HG03521 (cell line): Measurements from ENCODE around the gene SYNDIG1.

ENCODE experiments used
- ATAC-seq: cut with Tn5 transposase; IDR thresholded peaks from one replicate; pipeline ENCODE4 v1.9.1; 2021; ENCODE audit warnings: mild to moderate bottlenecking, moderate library complexity; ENCODE audit not compliant: unreplicated experiment

The SYNDIG1 gene

DNA sequence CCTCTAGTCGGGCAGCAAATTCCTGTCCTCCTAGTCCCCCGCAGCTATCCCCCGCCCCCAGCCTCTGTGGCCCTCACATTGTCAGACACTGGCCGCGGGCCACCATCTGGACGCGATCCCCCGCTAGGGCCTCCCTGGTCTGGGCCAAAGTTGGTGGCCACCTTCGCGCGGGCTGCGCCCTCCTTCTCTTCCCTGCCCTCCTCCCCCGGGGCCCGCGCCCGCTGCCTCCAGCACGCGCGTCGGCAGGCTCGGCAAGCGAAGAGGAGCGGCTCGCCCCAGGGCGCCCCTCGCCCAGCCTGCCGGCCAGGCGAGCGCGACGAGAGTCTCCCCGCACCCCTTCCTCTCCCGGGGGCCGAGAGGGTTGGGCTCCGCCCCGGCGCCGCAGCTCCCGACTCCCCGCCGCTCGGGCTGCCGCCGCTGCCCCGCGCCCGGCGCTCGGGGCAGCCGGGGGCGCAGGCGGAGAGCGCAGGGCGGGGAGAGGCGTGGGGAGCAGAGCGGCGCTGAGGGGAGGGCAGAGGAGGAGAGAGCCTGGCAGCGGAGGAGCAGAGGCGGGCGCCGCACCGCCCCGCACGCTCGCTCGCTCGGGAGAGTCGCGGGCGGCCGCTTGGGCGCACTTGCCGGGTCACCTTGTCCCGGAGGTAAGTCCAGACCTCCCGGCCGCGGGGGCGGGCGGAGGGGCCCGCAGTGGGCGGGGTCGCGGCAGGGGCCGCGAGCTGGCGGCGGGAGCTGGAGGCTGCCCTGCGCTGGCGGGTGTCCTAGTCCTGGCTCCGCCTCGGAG, at the start of gene SYNDIG1:
SYNDIG1 (plus strand) TSS at position 514 of the 778 bp plus-strand sequence. CDS start 73,469 bp downstream, outside the sequence.
- no peak for ATAC-seq

DNA sequence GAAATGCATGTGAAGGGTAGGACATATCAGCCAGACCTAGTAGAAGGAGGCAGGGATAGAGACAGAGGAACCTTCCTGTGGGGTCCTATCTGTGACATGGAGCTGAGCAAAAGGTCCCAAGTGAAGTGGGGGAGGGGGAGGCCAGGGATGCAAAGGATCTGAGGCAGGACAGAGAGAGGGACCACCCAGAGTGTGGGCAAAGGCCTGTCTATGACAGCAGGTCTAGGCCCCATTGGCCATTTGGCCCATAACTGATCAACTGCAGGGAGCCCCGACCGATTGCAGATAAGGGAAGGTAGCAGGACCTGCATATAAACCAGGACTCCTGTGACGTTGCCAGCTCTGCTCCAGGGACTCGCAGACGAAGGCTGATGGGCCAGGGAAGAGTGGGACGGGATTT, 49.6 kb upstream of the SYNDIG1 start:
- ATAC-seq, result no peak

DNA sequence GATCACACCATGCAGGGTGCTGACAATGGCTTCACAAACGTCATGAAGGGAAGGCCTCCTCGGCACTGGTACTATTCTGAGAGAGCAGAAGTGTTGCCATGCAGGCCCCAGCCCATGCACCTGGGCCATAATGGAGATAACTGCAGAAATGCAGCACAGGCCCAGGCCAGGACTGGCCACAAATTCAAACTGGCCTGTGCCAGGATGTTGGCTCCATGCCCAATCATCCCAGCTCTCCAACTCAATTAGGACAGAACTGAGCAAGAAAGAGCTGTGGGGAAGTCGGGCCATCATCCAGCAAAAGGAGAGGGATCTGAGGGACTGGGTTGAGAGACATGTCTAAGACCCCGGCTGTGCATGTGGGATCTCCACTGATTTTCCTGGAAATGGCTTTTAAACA, 48.9 kb upstream of the SYNDIG1 start:
- ATAC-seq, result no peak

DNA sequence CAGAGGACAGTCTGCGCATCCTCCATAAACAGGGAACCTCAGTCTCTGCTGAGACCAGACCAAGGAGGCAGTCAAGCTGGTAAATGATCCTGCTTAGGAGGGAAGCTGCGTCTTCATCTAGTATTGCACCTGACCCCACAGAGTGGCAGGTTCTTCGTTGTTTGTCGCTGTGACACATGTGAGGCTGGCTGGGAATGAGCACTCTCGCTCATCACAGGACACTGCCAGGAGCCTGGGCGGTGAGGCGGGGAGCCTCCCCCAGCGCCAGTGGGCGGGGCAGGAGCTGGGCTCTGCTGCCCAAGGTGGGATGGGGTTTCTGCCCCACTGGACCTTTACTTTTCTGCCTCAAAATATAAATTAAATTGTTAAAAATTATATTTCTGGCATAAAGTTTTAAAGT, 48.4 kb upstream of the SYNDIG1 start:
- ATAC-seq, result no peak

DNA sequence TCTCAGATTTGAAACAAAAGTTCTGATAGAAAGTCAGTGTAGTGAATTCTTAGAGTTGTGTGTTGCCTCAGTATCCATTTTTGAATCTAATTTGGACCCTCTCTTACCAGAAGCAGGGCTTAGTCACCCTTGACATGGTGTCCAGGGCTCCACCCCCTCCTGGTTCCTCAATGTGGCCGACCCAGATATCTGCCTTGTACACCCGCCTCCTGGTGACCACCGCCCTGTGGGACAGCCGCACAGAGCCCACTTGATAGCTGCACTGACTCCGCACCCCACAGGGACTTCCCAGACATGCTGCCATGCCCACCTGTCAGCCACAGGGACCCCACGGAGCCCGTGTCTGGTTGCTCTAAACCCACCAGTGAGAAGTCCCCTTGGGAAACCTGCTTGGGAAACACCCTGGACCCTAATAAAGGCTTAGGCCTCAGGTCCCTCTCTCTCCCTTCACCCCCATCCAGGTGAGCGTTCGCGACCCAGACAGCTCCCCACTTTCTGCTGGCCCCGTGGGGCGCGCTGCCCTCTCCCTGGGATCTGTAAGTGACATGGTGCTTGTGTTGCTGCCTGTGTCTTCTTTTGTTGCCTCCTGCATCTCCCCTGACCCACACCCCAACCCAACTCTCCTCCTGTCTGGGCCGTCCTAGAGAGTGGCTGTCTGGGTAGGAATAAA, 47.2 kb upstream of the SYNDIG1 start:
- ATAC-seq, result no peak

DNA sequence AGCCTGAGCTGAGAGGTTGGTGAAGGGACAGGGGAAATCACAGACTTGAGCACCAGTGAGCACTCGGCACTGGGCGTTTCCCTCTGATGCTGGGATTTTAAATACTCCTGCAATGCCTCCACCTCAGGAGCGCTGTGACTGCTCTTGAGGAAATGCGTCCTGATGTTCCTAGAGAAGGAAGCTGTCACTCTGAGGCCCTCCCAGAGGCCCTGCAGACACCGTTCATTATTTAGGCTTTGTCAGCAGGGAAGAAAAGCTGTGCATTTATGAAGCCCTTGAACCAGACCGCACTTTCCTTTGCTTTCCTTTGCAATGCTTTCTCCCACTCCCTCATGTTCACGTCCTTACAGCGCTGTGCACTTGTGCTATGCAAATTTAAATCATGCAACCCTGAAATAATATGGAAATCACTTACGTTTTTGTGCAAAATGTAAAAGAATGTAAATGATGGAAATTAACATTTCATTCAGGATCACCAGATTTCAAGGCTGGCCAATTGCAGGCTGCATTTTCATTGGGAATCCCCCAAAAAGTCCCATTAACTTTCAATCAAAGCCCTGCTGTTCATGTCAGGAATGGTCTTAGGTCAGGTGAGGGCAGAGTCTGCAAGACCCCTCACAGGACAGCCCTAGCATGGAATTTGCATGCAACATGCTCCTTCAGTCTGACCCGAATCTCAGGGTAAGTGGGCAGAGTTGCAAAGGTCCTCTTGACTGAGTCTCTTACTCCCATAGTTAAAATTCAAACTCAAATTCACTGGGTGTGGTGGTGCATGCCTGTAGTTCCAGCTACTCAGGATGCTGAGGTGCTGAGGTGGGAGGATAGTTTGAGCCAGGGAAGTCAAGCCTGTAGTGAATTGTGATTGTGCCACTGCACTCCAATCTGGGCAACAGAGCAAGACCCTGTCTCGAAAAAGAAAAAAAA, 45.8 kb upstream of the SYNDIG1 start:
- ATAC-seq, result no peak

DNA sequence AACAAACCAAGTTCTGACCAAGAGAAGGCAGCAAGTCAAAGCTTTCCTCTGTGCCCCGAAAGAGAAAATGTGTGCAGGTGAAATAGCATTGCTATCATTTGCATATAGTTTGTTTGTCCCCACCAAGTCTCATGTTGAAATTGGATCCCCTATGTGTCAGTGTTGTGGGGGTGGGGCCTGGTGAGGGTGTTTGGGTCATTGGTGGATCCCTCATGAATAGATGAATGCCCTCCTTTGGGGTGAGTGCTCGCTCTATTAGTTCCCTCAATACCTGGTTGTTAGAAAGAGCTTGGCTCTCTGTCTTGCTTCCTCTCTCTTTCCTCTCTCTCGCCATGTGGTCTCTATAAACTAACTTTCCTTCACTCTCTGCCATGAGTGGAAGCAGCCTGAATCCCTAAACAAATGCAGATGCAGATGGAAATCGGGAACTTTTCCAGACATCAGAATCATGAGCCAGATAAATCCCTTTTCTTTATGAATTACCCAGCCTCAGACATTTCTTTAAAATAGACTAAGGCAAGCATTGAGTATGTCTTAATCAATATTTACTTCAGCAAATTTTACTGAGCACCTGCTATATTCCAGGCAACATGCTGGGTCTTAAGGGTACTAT, 43.8 kb upstream of the SYNDIG1 start:
- ATAC-seq, result no peak

DNA sequence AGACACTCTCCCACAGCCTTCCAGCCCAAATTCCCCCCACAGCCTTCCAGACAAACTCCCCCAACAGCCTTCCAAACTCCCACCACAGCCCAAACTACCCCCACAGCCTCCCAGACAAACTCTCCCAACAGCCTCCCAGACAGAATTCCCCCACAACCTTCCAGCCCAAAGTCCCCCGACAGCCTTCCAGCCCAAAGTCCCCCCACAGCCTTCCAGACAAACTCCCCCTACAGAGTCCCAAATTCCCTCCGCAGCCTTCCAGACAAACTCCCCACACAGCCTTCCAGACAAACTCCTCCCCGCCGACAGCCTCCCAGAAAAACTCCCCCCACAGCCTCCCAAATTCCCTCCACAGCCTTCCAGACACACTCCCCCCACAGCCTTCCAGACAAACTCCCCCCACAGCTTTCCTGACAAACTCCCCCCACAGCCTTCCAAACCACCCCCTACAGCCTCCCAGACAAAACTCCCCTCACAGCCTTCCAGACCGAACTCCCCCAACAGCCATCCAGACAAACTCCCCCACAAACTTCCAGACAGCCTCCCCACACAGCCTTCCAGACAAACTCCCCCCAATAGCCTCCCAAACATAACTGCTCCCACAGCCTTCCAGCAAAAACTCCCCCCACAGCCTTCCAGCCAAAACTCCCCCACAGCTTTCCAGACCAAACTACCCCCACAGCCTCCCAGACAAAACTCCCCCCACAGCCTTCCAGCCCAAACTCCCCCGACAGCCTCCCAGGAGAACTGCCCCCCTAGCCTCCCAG, 38.0 kb upstream of the SYNDIG1 start:
- ATAC-seq, result no peak

DNA sequence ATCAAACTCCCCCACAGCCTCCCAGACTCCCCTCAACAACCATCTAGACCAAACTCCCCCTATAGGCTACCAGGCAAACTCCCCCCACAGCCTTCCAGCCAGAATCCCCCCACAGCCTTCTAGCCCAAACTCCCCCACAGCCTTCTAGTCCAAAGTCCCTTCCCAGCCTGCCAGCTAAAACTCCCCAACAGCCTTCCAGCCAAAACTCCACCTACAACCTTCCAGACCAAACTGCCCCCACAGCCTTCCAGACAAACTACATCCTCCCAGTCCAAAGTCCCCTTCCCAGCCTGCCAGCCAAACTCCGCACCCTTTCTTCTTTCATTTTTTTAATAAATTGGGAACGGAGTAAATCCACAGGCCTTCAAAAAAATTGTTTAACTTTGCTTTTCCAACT, 37.4 kb upstream of the SYNDIG1 start:
- ATAC-seq, result no peak

DNA sequence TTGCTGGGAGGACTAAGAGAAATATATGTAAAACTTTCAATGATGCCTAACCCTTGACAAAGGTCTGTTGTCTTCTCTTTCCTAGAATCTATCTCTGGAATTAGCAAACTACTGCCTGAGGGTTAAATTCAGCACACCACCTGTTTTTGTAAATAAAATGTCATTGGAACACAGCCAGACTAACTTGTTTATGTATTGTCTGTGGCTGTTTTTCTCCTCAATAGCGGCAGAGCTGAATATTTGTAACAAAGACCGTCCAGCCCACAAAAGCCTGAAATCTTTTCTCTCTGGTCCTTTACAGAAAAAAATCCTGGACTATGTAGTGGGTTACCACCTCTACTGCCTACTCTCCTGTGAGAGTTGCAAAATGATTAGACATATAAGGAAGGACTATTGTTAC, 33.3 kb upstream of the SYNDIG1 start:
- no peak for ATAC-seq

DNA sequence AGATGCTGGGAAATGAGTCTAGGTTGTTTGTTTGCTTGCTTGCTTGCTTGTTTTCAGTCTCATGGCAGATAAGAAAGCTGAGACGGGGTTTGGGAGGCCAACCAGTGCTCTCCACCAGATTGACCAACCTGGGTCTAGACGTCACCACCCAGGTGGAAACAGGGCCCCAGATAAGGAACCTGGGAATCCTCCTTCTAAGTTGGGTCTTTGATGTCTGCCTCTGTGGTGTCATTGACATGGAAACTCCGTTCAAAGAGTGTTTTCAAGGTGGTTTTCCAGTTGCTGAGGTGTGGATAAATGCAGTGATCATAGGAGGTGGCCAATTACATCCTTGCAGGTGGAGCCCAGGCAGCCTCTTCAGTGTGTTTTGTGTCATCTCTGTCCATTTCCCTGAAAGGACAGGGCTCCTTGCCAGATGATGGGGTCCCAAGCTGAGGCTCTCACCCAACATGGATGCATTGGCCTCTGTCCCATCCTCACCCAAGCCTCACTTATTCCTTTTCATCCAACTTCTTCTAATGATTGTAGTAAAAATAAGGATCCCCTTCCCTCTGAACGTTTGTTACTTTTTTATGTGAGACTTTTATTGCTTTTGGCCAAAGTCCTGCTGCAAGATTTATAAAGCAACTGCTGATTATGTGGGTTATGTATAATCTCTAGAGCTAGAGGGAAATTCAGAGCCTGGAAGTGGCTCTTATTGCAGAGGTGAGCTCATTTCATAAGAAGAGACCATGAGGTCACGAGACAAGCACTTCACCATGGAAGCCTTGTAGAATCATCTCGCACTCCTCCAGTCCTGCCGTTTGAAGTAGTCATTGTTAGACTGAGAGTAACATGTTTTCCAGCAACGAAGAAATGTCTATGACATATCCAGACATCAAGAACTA, 32.0 kb upstream of the SYNDIG1 start:
- no peak for ATAC-seq

DNA sequence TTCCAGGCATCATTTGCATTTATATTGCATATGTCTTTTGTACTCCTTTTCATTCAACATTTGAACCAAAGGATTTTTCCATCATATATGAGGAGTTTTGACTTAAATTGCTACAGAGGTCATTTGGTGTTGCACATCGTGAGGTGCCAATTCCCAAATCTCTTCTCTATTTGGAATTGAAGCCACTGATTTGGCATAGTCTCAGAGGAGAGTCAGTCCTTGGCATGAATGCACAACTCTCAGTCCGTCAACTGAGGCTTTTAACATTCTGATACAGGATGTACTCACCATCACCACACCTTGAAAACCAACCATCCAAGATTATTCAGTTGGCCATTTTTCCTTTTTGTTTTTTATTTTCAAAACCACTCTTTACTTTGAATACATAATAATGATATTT, 31.1 kb upstream of the SYNDIG1 start:
- no peak for ATAC-seq

DNA sequence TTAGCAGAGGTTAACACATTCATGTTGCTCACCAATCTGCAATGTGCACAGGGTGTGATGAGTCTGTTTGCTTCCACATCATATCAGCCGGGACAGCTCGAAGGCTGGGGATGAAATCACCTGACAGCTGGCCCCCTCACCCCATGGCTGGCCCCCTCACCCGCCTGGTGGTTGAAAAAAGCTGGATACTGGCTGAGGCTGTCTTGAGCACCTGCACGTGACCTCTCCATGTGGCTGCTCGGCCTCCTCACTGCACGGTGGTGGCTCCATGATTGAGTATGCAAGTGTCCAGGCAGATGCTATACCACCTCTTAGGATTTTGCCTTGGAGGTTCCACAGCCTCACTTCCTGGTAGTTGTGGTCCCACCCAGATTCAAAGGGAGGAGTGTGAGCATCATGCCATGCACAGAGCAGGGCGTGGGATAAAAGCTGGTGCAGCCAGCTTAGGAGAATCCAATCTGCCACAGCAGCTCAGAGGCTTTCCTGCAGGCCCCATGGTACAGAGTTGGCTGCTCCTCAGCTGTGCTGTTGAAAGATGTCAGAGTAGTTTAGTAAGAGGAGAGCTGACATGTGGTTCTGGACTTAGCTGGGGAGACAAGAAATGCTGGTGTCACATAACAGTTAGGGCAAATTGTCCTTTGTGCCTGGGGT, 29.6 kb upstream of the SYNDIG1 start:
- no peak for ATAC-seq

DNA sequence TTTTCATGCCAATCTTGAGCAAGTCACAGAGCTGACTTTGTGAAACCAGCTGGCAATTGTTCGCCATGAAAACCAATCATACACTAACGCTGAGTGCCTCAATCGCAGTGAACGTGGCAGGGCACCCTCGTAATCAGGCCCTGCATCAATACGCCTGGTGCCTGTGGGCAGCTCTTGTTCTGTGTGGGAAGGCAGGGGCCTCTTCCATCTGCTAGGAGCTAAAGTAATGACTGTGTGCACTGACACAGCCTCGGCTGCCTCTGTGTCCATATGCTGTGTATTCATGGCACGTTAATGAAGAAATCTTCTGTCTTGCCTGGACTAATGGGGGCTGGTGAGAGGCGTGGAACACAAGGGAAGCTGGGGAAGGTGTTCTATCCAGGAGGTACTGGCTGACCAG, 27.8 kb upstream of the SYNDIG1 start:
- ATAC-seq, result no peak

DNA sequence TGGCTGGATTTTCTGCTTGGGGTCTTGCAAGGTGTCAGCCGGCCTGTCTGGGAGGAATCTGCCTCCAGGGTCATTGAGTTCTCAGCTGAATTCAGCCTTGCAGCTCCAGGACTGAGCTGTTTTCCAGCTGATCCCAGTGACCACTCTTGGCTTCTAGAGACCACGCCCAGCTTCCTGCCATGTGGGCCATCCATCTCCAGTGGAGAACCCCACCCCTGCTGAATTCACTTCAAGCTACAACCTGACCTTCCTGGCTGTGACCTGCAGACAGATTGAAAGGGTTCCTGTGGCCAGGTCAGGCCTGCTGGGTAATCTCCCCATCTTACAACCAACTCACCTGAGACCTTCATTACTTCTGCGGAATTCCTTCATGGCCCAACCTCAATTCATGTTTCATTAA, 26.5 kb upstream of the SYNDIG1 start:
- ATAC-seq, result no peak

DNA sequence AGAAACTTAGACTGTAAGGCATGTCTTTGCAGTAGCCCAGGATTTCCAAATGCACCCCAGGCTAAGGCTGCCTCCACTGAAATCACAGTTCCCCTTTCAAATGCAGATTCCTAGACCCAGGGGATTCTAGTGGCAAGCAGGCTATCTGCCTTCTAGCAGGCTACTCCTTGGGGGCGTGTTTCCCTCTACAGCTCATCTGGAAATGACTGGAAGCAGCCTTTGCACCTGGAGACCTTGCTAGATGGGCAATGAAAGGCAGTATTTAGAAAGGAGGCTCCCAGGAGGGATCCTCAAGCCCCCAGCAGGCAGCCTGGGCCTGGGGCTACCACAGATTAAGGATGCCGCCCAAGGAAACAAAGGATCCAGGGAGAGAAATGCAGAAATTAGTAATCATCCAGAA, 26.0 kb upstream of the SYNDIG1 start:
- no peak for ATAC-seq

DNA sequence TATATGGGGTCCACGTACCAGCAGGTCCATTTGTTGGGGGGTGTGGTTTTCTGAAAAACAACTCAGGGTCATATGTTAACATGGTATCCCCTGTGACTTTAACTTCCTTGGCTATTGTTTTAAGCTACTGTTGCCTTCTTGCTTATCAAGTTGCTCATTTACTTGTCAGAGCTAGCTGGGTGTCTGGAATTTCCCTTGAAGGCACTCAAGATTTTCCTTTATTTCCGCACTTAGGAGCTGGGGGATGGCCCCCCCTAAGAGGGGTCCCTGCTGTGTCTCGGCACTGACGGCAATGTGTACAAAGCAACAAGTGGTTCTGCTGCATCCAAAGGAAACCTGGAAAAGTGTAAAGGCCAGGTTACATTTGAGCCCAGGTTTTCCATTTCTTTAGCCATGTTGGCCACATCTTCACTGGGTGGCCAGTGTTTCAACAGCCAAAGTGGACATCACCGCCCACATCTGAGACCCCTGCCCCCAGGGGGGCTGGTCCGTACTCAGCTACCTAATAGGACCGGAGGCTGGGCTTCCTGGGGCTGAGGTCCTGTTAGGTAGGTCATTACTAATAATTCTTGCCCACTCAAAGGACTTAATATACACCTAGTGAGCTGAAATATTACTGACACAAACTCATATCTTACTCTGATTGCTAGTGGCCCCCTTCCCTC, 24.8 kb upstream of the SYNDIG1 start:
- no peak for ATAC-seq

DNA sequence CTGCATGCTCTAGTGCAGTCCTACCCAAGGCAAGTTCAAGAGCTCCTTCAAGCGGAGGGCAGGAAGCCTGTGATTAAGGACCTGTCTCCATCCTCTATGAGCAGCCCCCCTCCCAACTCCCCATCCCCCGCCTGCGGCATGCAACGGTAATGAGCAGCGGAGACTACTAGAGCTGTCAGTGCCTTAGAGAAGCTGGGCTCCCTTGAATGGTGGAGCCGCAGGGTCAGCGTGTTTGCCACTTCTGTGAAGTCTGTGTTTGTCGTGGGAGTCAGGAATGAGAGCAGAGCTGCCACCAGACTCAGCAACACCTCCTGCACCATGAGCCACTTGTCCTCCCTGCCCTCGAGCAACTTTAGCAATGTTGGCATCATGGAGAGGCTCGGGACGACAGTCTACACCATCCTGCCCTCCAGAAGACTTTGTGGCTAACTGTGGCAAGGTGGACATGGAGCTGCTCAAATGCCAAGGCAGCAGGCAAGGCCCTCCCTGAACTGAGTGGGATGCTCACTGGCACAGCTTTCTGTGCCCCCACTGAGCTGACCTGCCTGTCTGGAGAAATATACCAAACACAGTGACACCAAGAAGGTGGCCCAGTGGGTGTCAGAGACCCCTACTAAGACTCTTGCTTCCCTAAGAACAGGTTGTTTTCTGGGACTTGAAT, 23.8 kb upstream of the SYNDIG1 start:
- ATAC-seq, result no peak
